ENCODE measurements around the gene ANKMY1. TPM values are rescaled to one million over a fixed set of nuclear protein-coding genes. Genes with fewer than 3 reads are reported as not detected.

Gene ANKMY1
- polyA plus RNA-seq, 3 donors = 2.1 to 22.9 (median 2.9) TPM

GRCh38 chr2:240431661-240432424 is 125.9 kb downstream of the ANKMY1 start:
- Mint-ChIP-seq H3K9me3 (peaks cover 0 to 5% (median 3%) of the 10 kb centered on the region in 7 donors), H3K4me1 (peaks cover 5% of the 10 kb centered on the region), H3K36me3 (no peaks in the 10 kb centered on the region), H3K4me3 (no peak overlapping the region), H3K27ac (no peak overlapping the region), H3K27me3 (ENCODE audit: low read depth in 3 of 3) (peaks cover 19 to 51% (median 30%) of the 10 kb centered on the region in 3 donors)
- H3K4me3 ChIP-seq (replicated peaks in 1 of 3; ENCODE audit: low read depth in 2 of 3, low read length in 3 of 3) = no peak overlapping the region
- no peak for DNase-seq
- H3K27me3 ChIP-seq (ENCODE audit: control insufficient read depth in 2 of 2, insufficient read depth in 2 of 2, low read length in 2 of 2) = peaks cover 7 to 23% of the 10 kb centered on the region in 2 donors
- peaks cover 0 to 7% of the 10 kb centered on the region in 2 donors for H3K9me3 ChIP-seq (replicated peaks in 1 of 2; ENCODE audit: control insufficient read depth in 1 of 2, insufficient read depth in 1 of 2, low read length in 2 of 2)
- no peak overlapping the region for H3K9ac ChIP-seq (ENCODE audit: insufficient read depth, low read length, poor library complexity, severe bottlenecking)
- WGBS (ENCODE audit: insufficient coverage) = 71% methylated on average over 10 of the region's 12 CpGs
- no peak overlapping the region for H2AFZ ChIP-seq (ENCODE audit: insufficient read depth, low read depth, low read length, poor library complexity, severe bottlenecking)
- no peaks in the 10 kb centered on the region for H3K79me2 ChIP-seq (ENCODE audit: insufficient read depth, low read length)
- H3K4me1 ChIP-seq (ENCODE audit: control insufficient read depth in 1 of 2, insufficient read depth in 2 of 2, low read length in 2 of 2) = peaks cover 0 to 16% of the 10 kb centered on the region in 2 donors
- no peak overlapping the region for H3K4me2 ChIP-seq (replicated peaks; ENCODE audit: extremely low read depth, low read length, poor library complexity, severe bottlenecking)
- H3K36me3 ChIP-seq (replicated peaks in 1 of 2; ENCODE audit: control insufficient read depth in 1 of 2, insufficient read depth in 2 of 2, low read length in 2 of 2) = no peaks in the 10 kb centered on the region
- no peak for TF ChIP-seq CTCF (IDR thresholded peaks at IDR 0.05)
- intact Hi-C loops (cut with micrococcal nuclease) = loop anchor here in 1 of 2 donors (10.0 kb wide), 1 partner anchor 197 kb away; no protein-coding TSS in a partner anchor
- no peaks in the 10 kb centered on the region for H4K20me1 ChIP-seq (ENCODE audit: insufficient read depth, low read length)
- H3K27ac ChIP-seq (ENCODE audit: low read depth in 1 of 2, low read length in 2 of 2) = no peak overlapping the region

DNA sequence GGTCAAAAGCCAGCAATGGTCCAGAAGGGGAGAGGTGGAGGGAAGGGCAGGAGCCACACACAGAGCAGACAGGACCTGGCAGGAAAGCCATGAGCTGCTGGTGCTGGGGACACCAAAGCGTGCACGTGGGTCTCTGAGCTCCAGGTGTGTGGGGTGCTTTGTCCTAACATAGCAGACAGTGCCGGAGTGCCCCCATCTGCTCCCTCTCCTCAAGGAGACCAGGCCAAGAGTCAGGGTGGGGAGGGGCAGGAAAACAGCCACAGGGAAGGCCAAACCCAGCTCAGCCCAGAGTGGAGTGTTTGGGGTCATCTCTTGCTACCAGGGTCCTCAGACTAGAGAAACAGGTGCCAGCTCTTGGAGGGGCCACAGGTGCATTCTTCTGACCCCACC is 126.5 kb downstream of the ANKMY1 start:
- Histone ChIP-seq H3K4me1 (ENCODE audit: control insufficient read depth in 1 of 2, insufficient read depth in 2 of 2, low read length in 2 of 2) (peaks cover 0 to 10% of the 10 kb centered on the region in 2 donors), H2AFZ (ENCODE audit: insufficient read depth, low read depth, low read length, poor library complexity, severe bottlenecking) (no peak overlapping the region), H3K36me3 (replicated peaks in 1 of 2; ENCODE audit: control insufficient read depth in 1 of 2, insufficient read depth in 2 of 2, low read length in 2 of 2) (no peaks in the 10 kb centered on the region), H3K79me2 (ENCODE audit: insufficient read depth, low read length) (no peaks in the 10 kb centered on the region), H3K9ac (ENCODE audit: insufficient read depth, low read length, poor library complexity, severe bottlenecking) (no peak overlapping the region), H3K9me3 (replicated peaks in 1 of 2; ENCODE audit: control insufficient read depth in 1 of 2, insufficient read depth in 1 of 2, low read length in 2 of 2) (peaks cover 2 to 7% of the 10 kb centered on the region in 2 donors), H3K4me2 (replicated peaks; ENCODE audit: extremely low read depth, low read length, poor library complexity, severe bottlenecking) (no peak overlapping the region), H4K20me1 (ENCODE audit: insufficient read depth, low read length) (no peaks in the 10 kb centered on the region), H3K27me3 (ENCODE audit: control insufficient read depth in 2 of 2, insufficient read depth in 2 of 2, low read length in 2 of 2) (peaks cover 3 to 17% of the 10 kb centered on the region in 2 donors), H3K4me3 (replicated peaks in 1 of 3; ENCODE audit: low read depth in 2 of 3, low read length in 3 of 3) (no peak overlapping the region), H3K27ac (ENCODE audit: low read depth in 1 of 2, low read length in 2 of 2) (no peak overlapping the region)
- DNase-seq = no peak
- TF ChIP-seq CTCF (IDR thresholded peaks at IDR 0.05) = no peak
- Mint-ChIP-seq H3K9me3 (peaks cover 0 to 9% (median 5%) of the 10 kb centered on the region in 7 donors), H3K4me3 (no peak overlapping the region), H3K36me3 (no peaks in the 10 kb centered on the region), H3K27ac (peak overlapping the region in 1 of 7 donors; percentile 12), H3K27me3 (ENCODE audit: low read depth in 3 of 3) (peaks cover 14 to 45% (median 25%) of the 10 kb centered on the region in 3 donors), H3K4me1 (peaks cover 4% of the 10 kb centered on the region)
- no CpG with 5 or more reads among the region's 3 CpGs for WGBS (ENCODE audit: insufficient coverage)
- intact Hi-C loops (cut with micrococcal nuclease) = loop anchor here in 1 of 2 donors (10.0 kb wide), 1 partner anchor 196 kb away; no protein-coding TSS in a partner anchor

Measured in CD14-positive monocyte (primary cell).